H9 (cell line): Measurements from ENCODE around the gene LPAR2. TPM values are rescaled to one million over a fixed set of nuclear protein-coding genes. Genes with fewer than 3 reads are reported as not detected.

Experiments used
- DNase-seq: peaks from one replicate; pipeline ENCODE4 v3.0.0-alpha.2; 2017
- H2AFZ ChIP-seq: one replicate; pipeline ENCODE4 v1.6.1; 2013; ENCODE audit warnings: mild to moderate bottlenecking, low read length, control low read depth, moderate library complexity
- H2AK5ac ChIP-seq: 2 replicates; pipeline ENCODE4 v1.6.1; 2013; ENCODE audit warnings: low read length, control low read depth, mixed read lengths; ENCODE audit not compliant: insufficient read length
- H2BK120ac ChIP-seq: one replicate; pipeline ENCODE4 v1.6.1; 2013; ENCODE audit warnings: low read depth, mild to moderate bottlenecking, low read length, control low read depth, inconsistent platforms; ENCODE audit not compliant: poor library complexity, severe bottlenecking
- H2BK12ac ChIP-seq: 2 replicates; pipeline ENCODE4 v1.6.1; 2013; ENCODE audit warnings: low read length, control low read depth, mixed read lengths, low read depth; ENCODE audit not compliant: insufficient read length
- H2BK15ac ChIP-seq: 2 replicates; pipeline ENCODE4 v1.6.1; 2013; ENCODE audit warnings: low read depth, low read length, control low read depth
- H2BK20ac ChIP-seq: one replicate; pipeline ENCODE4 v1.6.1; 2013; ENCODE audit warnings: low read depth, mild to moderate bottlenecking, low read length, control low read depth, inconsistent platforms; ENCODE audit not compliant: poor library complexity, severe bottlenecking
- H2BK5ac ChIP-seq: 2 replicates; pipeline ENCODE4 v1.6.1; 2013; ENCODE audit warnings: low read length, control low read depth, mixed read lengths; ENCODE audit not compliant: insufficient read length
- H3K14ac ChIP-seq: 2 replicates; pipeline ENCODE4 v1.6.1; 2013; ENCODE audit warnings: low read length, control low read depth; ENCODE audit not compliant: insufficient read depth
- H3K18ac ChIP-seq: 2 replicates; pipeline ENCODE4 v1.6.1; 2013; ENCODE audit warnings: low read depth, mild to moderate bottlenecking, mixed read lengths, low read length, control low read depth; ENCODE audit not compliant: insufficient read length
- H3K23ac ChIP-seq: 2 replicates; pipeline ENCODE4 v1.6.1; 2013; ENCODE audit warnings: low read length, control low read depth, mixed read lengths, low read depth; ENCODE audit not compliant: insufficient read length
- H3K23me2 ChIP-seq: 2 replicates; pipeline ENCODE4 v1.6.1; 2013; ENCODE audit warnings: low read depth, mild to moderate bottlenecking, mixed read lengths, low read length, control low read depth; ENCODE audit not compliant: insufficient read length, poor library complexity, severe bottlenecking
- H3K27ac ChIP-seq: 2 replicates; pipeline ENCODE4 v1.5.1; 2013; ENCODE audit warnings: low read length, control low read depth, mixed read lengths, low read depth; ENCODE audit not compliant: insufficient read length
- H3K27me3 ChIP-seq: 2 replicates; pipeline ENCODE4 v1.6.1; 2013; ENCODE audit warnings: low read length, control low read depth, inconsistent platforms; ENCODE audit not compliant: insufficient read depth
- H3K4ac ChIP-seq: 2 replicates; pipeline ENCODE4 v1.6.1; 2013; ENCODE audit warnings: low read depth, mild to moderate bottlenecking, control low read depth, inconsistent platforms, low read length, moderate library complexity
- H3K4me1 ChIP-seq: 2 replicates; pipeline ENCODE4 v1.6.1; 2013; ENCODE audit warnings: low read length, control low read depth, inconsistent platforms; ENCODE audit not compliant: insufficient read depth
- H3K4me2 ChIP-seq: 2 replicates; pipeline ENCODE4 v1.6.1; 2013; ENCODE audit warnings: low read length, control low read depth, mixed read lengths; ENCODE audit not compliant: insufficient read length, insufficient read depth
- H3K56ac ChIP-seq: 2 replicates; pipeline ENCODE4 v1.6.1; 2013; ENCODE audit warnings: low read depth, mild to moderate bottlenecking, mixed read lengths, low read length, control low read depth; ENCODE audit not compliant: insufficient read length
- H3K79me1 ChIP-seq: 2 replicates; pipeline ENCODE4 v1.6.1; 2013; ENCODE audit warnings: low read depth, mild to moderate bottlenecking, moderate library complexity, low read length, control low read depth, inconsistent platforms; ENCODE audit not compliant: insufficient read depth, poor library complexity, severe bottlenecking
- H3K79me2 ChIP-seq: 2 replicates; pipeline ENCODE4 v1.6.1; 2013; ENCODE audit warnings: low read length, control low read depth, inconsistent platforms; ENCODE audit not compliant: insufficient read depth
- H3K9ac ChIP-seq: 2 replicates; pipeline ENCODE4 v1.6.1; 2013; ENCODE audit warnings: low read length, control low read depth, mixed read lengths; ENCODE audit not compliant: insufficient read length; ENCODE audit errors: extremely low read depth
- H3K9me3 ChIP-seq: one replicate; pipeline ENCODE4 v1.6.1; 2013; ENCODE audit warnings: low read depth, low read length, inconsistent platforms; ENCODE audit not compliant: control insufficient read depth
- H3T11ph ChIP-seq: one replicate; pipeline ENCODE4 v1.6.1; 2013; ENCODE audit warnings: mild to moderate bottlenecking, low read length, control low read depth, inconsistent platforms
- H4K20me1 ChIP-seq: one replicate; pipeline ENCODE4 v1.6.1; 2013; ENCODE audit not compliant: control insufficient read depth, insufficient read length, insufficient read depth
- H4K5ac ChIP-seq: 2 replicates; pipeline ENCODE4 v1.6.1; 2013; ENCODE audit warnings: low read depth, mild to moderate bottlenecking, mixed read lengths, low read length, control low read depth; ENCODE audit not compliant: insufficient read length
- H4K8ac ChIP-seq: replicated peaks from 2 replicates; pipeline ENCODE4 v1.6.1; 2013; ENCODE audit warnings: low read length, control low read depth, mixed read lengths, low read depth; ENCODE audit not compliant: insufficient read length
- H4K91ac ChIP-seq: 2 replicates; pipeline ENCODE4 v1.6.1; 2013; ENCODE audit warnings: low read depth, mild to moderate bottlenecking, moderate library complexity, mixed read lengths, low read length, control low read depth; ENCODE audit not compliant: insufficient read length
- H3K27ac Mint-ChIP-seq, 3 experiments: 2 replicates in 2 of 3; 3 replicates in 1 of 3; pipeline ENCODE4 v1.8.0; 2020 to 2021; ENCODE audit warnings: mixed read lengths in 3 of 3, mild to moderate bottlenecking in 1 of 3, moderate library complexity in 1 of 3
- H3K27me3 Mint-ChIP-seq: 2 replicates; pipeline ENCODE4 v1.8.0; 2021; ENCODE audit warnings: low read depth, mild to moderate bottlenecking, moderate library complexity, mixed read lengths
- H3K36me3 Mint-ChIP-seq, 3 experiments: 2 replicates in 2 of 3; 3 replicates in 1 of 3; pipeline ENCODE4 v1.8.0; 2020 to 2021; ENCODE audit warnings: low read depth in 3 of 3, mixed read lengths in 3 of 3; ENCODE audit not compliant: insufficient read depth in 1 of 3
- H3K4me1 Mint-ChIP-seq, 2 experiments: 2 replicates each; pipeline ENCODE4 v1.8.0; 2020; ENCODE audit warnings: mixed read lengths in 2 of 2
- H3K4me3 Mint-ChIP-seq, 2 experiments: 2 replicates in 1 of 2; 3 replicates in 1 of 2; pipeline ENCODE4 v1.8.0; 2020 to 2021; ENCODE audit warnings: mild to moderate bottlenecking in 2 of 2, mixed read lengths in 2 of 2, moderate library complexity in 1 of 2
- H3K9me3 Mint-ChIP-seq, 2 experiments: 2 replicates in 1 of 2; 3 replicates in 1 of 2; pipeline ENCODE4 v1.8.0; 2020; ENCODE audit warnings: mild to moderate bottlenecking in 2 of 2, mixed read lengths in 2 of 2, moderate library complexity in 1 of 2
- WGBS: extraction: QIAGEN DNeasy Blood & Tissue Kit; methylation state at CpG from one replicate; pipeline ENCODE4 v1.1.7; 2013; ENCODE audit warnings: missing lambda C conversion rate, low lambda C conversion rate, mixed read lengths; ENCODE audit not compliant: insufficient read length; ENCODE audit errors: extremely low coverage; 5-methylcytosine and 5-hydroxymethylcytosine counted together
- total RNA-seq: library from RNA; stranded (reverse); gene quantifications from 2 replicates; pipeline ENCODE4 v1.2.1, GENCODE V29; 2021
- TF ChIP-seq, protein P1 (sequence below): fragments of 200-600 bp; sonication (generic); conservative IDR thresholded peaks from 3 replicates; pipeline ENCODE4 v1.8.0; 2021; ENCODE audit warnings: antibody characterized with exemption, mild to moderate bottlenecking

The LPAR2 gene
- total RNA-seq, 1 experiment from 2014 or later, result 51.8 TPM

DNA sequence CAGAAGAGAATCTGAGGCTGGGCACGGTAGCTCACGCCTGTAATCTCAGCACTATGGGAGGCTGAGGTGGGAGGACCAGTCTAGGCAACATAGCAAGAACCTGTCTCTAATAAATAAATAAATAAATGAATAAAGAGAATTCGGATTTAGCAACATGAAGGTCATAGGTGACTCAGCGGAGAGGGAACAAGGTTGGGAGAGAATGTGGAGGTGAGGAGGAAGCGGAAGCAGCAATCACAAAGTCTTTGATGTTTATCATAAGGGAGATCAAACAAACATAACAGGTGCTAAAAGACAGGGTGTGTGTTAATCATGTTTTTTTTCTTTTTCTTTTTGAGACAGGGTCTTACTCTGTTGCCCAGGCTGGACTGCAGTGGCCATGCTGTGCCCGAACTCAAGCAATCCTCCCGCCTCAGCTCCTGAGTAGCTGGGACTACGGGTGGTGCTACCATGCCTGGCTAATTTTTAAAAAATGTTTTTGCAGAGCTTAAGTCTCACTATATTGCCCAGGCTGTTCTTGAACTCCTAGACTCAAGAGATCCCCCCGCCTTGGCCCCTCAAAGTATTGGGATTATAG, 25.8 kb downstream of the LPAR2 start:
- peaks cover 14 to 22% of the 10 kb centered on the region in 2 experiments for H3K4me1 Mint-ChIP-seq

More for the DNA sequence above, 25.8 kb downstream of the LPAR2 start:
- no peak overlapping the region for H3K27ac ChIP-seq
- no peak overlapping the region for H3K18ac ChIP-seq
- no peak overlapping the region for H2AK5ac ChIP-seq
- no CpG with 5 or more reads among the region's 9 CpGs for WGBS
- no peaks in the 10 kb centered on the region for H3K36me3 Mint-ChIP-seq
- H2BK5ac ChIP-seq, result no peak overlapping the region
- no peak overlapping the region; a peak in 1 of 7 replicates for H3K27ac Mint-ChIP-seq
- H2BK120ac ChIP-seq, result no peak overlapping the region
- H4K91ac ChIP-seq, result no peak overlapping the region
- H3K9me3 ChIP-seq, result no peaks in the 10 kb centered on the region
- no peak overlapping the region for H3K56ac ChIP-seq
- TF ChIP-seq, protein P1, sequence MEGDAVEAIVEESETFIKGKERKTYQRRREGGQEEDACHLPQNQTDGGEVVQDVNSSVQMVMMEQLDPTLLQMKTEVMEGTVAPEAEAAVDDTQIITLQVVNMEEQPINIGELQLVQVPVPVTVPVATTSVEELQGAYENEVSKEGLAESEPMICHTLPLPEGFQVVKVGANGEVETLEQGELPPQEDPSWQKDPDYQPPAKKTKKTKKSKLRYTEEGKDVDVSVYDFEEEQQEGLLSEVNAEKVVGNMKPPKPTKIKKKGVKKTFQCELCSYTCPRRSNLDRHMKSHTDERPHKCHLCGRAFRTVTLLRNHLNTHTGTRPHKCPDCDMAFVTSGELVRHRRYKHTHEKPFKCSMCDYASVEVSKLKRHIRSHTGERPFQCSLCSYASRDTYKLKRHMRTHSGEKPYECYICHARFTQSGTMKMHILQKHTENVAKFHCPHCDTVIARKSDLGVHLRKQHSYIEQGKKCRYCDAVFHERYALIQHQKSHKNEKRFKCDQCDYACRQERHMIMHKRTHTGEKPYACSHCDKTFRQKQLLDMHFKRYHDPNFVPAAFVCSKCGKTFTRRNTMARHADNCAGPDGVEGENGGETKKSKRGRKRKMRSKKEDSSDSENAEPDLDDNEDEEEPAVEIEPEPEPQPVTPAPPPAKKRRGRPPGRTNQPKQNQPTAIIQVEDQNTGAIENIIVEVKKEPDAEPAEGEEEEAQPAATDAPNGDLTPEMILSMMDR, result no peak
- H3K27me3 Mint-ChIP-seq, result no peaks in the 10 kb centered on the region
- no peaks in the 10 kb centered on the region for H3K79me1 ChIP-seq
- no peak overlapping the region for H3K23ac ChIP-seq
- no peak overlapping the region for H2BK12ac ChIP-seq
- H3K9ac ChIP-seq, result no peak overlapping the region
- no peak overlapping the region for H2BK20ac ChIP-seq
- no peaks in the 10 kb centered on the region for H4K20me1 ChIP-seq
- H2AFZ ChIP-seq, result no peak overlapping the region
- H3K23me2 ChIP-seq, result no peaks in the 10 kb centered on the region
- no peak overlapping the region for H2BK15ac ChIP-seq
- H3K27me3 ChIP-seq, result no peaks in the 10 kb centered on the region
- H3K79me2 ChIP-seq, result no peaks in the 10 kb centered on the region
- H4K5ac ChIP-seq, result no peak overlapping the region
- H3K4me1 ChIP-seq, result peaks cover 4% of the 10 kb centered on the region; the same call in 1 of the 2 replicates
- no peak overlapping the region for H3K4me2 ChIP-seq
- DNase-seq, result no peak
- no peak overlapping the region for H3K4ac ChIP-seq
- H4K8ac ChIP-seq, result no peak overlapping the region
- H3K14ac ChIP-seq, result no peak overlapping the region
- H3K4me3 Mint-ChIP-seq, result no peak overlapping the region
- no peaks in the 10 kb centered on the region for H3K9me3 Mint-ChIP-seq
- H3T11ph ChIP-seq, result no peak overlapping the region
